Stimulated activated CD4-positive, alpha-beta T cell treated with anti-CD3 and anti-CD28 coated beads, Interleukin-15, amount 100 ng/mL, for 24 hours (primary cell): ENCODE measurements around the gene SLC25A26.
"Not testable (repeated sequence)": the region's sequence is repeated elsewhere in the genome, so short reads cannot be mapped to it uniquely, and the experiment has no call there.

Source experiments
- DNase-seq: peaks from one replicate; pipeline ENCODE4 v3.0.0-alpha.2; 2020

The SLC25A26 gene, protein sequence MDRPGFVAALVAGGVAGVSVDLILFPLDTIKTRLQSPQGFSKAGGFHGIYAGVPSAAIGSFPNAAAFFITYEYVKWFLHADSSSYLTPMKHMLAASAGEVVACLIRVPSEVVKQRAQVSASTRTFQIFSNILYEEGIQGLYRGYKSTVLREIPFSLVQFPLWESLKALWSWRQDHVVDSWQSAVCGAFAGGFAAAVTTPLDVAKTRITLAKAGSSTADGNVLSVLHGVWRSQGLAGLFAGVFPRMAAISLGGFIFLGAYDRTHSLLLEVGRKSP

DNA sequence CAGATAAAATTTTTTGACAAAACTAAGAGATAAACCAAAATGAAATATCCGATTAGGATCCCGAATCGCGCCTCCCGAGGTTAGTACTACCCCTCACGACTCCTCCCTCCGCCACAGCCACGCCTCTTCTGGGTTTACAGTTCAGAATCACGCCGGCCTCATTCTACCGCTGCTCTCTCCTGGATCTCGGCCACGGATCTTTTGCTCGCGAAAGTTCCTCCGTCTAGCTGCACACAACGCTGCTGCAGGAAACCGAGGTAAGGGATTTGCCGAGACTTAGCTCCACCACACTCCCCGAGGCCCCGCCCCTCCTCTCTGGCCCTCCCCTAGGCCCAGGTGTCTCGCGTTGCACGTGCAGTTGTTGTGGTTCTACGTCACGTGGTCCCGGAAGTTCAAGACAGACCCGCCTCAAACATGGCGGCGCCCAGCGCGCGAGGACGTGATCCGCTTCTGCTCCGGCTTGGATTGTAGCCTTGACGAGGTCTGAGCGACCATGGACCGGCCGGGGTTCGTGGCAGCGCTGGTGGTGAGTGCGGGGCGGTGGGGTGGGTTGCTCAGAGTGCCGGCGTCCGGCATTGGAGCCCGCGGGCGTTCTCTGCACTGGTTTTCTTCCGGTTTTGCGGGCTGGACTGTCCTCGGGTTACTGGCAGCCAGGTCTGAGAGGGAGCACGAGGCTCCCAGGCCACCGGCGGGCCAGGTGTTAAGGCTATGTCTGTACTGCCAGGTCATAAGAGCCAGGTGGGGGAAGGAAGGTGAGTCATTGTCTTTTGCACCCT, at the start of gene SLC25A26:
Gene SLC25A26, plus strand, starts transcription at position 400 of the 776 bp plus-strand sequence. Its CDS starts 94 bp downstream, at position 494.
- peak; percentile 98 for DNase-seq

DNA sequence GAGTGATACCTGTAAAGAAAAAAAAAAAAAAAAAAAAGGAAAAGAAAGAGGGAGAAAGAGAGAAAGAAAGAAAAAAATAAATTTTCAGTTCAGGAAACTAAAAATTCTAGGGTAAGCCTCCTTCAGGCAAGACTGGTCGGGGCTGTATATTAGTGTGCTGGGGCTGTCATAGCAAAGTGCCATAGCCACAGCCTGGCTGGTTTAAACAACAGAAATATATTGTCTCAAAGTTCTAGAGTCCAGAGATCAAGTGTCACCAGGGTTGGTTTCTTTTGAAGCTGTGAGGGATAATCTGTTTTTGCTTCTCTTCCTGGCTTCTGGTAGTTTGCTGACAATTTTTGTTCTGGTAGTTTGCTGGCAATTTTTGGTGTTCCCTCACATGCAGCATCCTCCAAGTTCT, 48.4 kb upstream of the SLC25A26 start:
- no peak for DNase-seq

DNA sequence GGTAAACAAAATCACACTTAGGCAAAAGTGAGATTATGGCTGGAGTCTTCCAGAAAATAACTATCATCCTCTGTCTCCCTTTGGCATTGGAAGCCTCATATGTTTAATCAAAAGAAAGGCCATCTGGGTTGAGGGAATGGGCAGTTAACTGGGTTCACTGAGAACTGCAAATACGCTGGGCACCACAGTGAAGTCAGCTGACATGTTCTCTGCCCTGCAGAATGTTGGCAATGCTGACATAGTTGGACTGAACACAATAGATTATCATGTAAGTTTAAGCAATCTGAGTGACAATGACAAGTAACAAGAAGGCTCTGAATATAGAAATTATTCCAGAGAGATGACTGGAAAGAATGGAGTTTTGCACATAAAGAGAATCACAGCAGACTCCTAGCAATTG, 43.8 kb upstream of the SLC25A26 start:
- no peak for DNase-seq

DNA sequence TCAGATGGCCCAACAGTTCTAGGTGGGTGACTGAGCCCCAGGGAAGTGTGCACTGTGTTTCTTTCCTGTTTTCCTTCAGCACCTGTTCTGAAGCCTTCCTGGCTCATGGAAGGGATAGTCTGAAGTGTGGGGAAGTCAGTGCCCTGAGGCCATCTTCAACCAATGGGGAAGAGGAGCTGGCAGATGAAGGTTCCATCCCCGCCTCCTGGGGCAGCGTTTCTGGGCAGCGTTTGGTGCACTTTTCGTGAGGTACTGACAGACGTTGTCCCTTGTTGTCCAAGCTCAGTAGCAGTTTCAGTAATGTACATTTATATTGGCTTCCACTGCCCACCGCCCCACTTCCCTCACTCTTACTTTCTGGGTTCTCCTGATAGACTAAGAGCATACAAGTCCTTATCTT, 42.6 kb upstream of the SLC25A26 start:
- no peak for DNase-seq

DNA sequence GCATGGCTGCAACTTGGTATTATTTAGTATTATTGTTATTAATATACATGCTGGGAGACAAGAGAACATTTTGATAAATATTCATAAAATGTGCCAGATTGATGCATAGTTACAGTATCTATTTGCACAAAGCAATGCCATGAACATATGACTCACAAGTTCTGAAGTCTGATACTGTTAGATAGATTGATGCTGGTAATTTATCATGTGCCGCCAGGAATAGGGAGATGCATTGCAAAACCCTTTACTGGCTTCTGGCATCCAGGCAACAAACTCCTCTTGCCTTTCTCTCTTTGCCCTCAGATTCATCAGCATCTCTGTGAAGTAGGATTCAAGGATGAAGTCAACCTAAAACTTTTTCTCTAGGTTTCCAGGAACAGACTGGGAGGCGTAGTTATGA, 41.0 kb upstream of the SLC25A26 start:
- no peak for DNase-seq

DNA sequence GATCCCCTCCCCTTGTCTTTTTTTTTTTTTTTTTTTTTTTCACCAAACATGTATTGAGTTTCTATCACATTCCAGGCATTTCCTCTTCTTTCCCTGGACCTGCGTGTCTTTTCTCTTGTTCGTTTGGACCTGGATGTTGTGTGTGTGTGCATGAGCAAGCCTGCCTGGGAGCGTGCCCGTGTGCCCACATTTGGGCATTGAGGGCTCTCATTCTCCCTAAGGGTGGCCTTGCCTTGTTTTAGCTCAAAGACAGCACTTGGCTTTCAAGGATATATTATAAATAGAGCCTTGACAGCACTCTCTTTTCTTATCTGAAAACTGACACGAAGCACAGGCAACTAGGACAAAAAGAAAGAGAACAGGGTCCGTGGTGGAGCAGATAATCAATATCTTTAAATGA, 39.0 kb upstream of the SLC25A26 start:
- no peak for DNase-seq

DNA sequence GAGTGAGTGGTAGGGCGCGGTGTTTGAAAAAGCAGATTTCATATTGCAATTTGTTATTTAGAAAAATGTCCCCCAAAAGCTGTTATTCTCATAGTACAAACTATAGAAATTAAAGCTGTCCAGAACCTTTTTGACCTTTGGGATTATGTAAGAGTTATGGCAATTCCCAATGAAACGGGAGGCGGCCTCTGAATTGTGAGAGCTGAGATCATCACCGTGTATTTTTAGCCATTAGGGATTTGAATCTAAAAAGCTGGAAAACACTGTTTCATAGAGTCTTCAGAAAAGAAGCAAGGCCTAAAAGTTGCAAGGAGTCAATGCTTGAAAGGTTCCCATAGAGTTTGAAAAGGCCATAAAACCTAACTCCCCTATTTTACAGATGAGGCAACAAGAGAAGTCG, 38.6 kb upstream of the SLC25A26 start:
- no peak for DNase-seq

DNA sequence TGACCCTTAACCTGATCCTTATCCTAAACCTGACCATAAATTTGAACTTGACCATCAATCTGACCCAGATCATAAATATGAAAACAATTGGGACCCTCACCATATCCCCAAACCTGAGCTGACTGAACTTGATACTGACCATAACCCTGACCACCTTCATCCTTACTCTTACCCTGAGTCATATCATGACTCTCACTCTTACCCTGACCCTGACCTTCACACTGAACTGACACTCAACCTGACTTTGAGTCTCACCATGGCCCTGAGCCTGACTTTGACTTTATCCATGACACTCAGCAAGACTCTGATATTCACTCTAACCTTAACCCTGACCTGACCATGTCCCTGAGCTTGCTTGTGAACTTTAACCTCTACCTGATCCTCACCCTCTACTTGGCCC, 34.3 kb upstream of the SLC25A26 start:
- DNase-seq: no peak

DNA sequence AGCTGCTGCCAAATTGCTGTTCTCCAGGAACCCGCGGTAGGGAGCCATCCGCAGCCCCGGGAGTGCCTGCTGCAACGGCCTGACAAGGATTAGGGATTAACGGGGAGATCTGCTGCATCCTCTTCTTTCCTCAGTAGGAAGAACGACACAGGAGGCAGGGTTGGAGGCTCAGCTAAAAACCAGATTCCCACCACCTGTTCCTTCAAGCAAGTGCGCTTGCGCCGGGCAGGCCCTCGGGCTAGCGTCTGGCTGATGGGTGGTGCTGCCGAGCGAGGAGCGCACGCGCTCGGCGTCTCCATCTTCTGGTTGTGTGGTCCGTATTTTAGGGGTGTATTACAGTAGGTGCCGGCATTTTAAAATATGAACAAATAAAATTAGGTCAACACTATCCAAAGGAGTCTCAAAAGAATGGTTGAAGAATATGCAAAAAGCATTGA, 25.4 kb upstream of the SLC25A26 start:
- DNase-seq: peak; percentile 50

DNA sequence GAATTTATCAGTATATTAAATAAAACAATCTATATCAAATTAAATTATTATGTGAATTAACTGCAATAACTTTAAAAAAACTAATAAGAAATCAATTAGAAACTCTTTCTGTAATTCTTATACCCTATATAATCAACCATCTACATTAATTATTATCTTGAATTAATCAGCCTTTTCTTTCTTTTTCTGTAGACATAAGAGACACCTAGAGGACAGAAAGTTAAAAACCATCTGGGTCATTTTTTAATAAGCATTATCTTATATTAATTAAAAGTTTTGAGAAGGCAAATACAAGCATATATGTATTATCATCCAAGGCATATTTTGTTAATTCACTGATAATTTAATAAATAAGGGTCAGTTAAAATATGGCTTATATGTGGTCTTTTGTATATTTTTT, 24.2 kb upstream of the SLC25A26 start:
- DNase-seq: no peak

DNA sequence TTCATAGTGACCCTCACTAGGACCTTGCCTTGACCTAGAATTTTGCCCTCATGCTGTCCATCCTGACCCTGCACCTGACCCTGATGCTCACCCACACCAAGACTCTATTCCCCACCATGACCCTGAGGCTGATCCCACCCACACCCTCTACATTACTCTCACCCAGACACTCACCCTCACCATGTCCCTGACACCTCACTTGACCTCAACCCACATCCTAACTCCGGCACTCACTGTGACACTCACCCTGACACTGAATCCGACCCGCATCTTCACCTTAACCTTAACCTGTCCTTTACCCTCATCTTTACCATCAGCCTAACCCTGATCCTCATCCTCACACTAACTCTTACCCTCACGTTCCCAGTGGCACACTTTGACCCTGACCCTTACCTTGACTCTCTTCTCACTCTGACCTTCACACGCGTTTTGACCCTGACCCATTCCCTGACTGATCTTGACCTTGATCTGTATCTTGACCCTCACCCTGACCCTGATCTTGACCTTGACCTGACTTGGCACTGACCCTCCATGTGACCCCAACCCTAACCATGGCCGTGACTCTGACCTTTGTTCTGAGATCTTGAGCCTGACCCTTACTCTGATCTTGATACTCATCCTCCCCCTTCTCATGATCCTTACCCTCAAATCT, 22.2 kb upstream of the SLC25A26 start:
- no peak for DNase-seq

DNA sequence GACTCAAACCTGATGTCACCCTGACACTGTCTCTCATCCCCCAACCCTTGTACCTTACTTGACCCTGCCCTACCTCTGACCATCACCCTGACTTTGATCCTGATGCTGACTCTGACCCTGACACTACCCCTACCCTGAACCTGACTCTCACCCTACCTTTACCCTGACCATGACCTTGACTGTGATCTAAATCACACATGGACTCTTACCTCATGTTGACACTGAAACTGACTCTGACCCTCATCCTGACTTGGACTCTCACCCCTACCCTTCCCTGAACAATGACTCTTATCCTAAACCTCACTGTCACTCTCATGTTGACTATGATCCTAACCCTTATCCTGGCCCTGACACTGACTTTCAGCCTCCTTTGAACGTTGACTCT, 21.7 kb upstream of the SLC25A26 start:
- DNase-seq: no peak

DNA sequence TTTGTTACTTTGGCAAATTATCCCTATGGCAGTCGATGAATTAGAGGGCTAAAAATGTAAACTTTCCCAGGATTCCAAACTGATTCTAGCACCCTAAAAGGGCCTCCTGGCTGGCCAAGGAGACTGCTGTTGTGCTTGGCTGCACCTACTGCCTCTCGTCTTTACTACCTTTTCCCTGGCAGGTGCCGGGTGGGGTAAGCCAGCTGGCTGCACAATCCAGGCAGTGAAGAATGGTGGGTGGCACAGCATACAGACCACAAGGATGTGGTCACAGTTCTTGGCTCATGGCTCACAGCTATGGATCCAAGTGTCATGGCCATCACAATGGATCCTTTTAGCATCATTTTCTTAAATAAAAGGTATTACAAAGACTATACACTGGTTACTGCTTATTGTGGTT, 20.7 kb upstream of the SLC25A26 start:
- DNase-seq: no peak

DNA sequence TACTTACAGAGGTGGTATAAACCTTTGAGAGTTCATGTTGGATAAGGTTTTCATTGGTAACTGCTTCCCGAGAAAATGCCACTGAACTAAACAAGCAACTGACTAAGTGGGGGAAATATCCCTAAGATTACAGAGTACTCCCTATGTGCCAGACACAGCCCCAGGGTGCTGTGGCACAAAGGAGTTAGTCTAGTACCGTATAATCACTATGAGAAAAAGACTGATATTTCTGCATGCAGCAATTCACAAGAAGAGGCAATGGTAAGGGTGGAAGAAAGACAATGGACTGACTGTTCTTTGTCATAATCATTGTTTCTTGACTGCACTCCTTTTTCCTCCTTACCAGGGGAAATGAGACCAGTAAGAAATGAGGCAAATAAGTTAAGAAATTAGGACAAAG, 20.0 kb upstream of the SLC25A26 start:
- no peak for DNase-seq

DNA sequence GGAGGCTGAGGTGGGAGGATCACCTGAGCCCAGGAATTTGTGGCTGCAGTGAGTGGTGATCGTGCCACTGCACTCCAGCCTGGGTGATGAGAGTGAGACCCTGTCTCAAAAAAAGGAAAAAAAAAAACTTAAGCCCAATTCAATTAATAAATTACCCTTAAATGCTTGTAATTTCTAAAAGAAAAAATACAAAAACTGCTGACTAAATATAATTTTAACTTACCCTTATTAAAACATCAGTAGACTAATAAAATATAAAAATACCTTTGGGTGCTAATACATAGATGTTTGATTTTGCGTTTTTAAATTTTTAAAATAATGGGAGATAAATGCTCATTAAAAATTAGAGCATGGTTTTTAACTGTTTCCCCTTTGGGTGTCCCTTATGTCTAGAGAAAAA, 17.5 kb upstream of the SLC25A26 start:
- no peak for DNase-seq

DNA sequence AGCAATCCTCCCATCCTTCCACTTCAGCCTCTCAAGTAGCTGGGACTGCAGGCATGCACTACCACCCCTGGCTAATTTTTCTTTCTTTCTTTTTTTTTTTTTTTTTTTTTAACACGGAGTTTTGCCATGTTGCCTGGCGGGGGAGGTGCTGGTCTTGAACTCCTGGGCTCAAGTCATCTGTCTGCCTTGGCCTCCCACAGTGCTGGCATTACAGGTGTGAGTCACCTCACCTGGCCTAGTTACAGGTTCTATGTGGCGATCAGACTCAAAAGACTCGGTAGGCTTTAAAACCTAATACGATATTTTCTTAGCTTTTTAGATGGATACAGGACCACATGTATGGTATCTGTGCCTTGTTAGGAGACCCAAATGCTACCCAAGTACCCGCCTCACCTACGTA, 14.0 kb upstream of the SLC25A26 start:
- DNase-seq: no peak

DNA sequence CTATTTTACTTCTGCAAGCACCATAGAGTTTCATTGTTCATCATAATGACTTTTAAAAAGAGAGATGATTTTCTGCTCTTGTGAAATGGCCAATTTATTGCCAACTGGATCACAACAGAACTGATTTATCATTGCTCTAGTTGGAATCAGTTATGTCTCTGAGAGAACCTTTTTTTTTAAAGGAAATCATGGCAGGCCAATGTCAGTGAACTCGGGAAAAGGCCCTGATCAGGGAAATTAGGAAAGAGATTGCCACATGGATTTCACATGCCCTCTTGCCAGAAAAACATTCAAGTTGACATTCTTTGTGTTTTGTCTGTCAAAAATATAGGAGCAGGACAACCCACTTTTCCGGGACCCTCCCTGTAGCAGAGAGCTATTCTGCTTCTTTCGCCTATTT, 12.6 kb upstream of the SLC25A26 start:
- DNase-seq: no peak

DNA sequence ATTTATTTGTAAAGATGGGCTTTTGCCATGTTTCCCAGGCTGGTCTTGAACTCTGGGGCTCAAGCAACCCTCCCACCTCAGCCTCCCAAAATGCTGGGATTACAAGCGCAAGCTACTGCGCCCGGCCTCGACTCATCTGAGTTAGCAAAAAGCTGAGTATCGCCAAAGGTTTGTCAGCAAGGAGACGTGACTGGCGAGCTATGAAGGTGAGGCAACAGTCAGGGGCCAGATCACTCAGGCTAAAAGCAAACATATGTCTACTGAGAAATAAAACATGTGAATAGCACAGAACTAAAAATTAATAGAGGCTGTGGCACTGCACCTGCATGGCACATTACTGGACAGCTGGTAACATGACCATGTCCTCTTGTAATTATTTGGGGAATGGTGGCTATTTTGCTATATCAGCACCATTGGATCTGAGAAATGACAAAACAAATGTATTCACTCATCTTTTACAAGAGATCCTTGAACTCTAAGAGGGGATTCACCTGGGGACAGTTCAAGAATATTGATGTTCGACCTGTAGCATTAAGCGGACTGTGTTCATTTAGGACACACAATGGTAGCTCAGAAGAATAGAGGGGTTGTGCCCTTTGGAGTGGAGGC, 10.0 kb upstream of the SLC25A26 start:
- no peak for DNase-seq

DNA sequence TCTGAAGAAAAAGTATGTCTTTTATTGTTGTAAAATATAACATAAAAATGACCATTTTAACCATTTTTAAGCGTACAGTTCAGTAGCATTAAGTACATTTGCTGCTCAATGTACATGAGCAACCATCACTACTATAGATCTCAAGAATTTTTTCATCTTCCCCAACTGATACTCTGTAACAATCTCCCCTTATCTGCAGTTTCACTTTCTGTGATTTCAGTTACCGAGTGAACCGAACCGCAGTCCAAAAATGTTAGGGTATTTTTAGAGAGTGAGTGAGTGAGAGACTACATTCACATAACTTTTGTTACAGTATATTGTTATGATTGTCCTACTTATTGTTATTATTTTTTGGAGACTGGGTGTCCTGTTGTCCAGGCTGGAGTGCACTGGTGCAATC, 9.0 kb upstream of the SLC25A26 start:
- DNase-seq: no peak

DNA sequence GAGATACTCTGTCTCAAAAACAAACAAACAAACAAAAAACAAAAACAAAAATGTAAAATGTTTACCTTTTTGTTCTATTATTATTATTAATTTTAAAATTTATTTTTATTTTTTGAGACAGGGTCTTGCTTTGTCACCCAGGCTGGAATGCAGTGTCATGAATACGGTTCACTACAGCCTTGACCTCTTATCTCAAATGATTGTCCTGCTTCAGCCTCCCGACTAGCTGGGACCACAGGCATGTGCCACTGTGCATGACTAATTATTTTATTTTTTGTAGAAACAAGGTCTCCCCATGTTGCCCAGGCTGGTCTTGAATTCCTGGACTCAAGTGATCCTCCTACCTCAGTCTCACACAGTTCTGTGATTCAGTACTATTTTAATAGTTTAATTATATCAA, 5.7 kb upstream of the SLC25A26 start:
- no peak for DNase-seq

DNA sequence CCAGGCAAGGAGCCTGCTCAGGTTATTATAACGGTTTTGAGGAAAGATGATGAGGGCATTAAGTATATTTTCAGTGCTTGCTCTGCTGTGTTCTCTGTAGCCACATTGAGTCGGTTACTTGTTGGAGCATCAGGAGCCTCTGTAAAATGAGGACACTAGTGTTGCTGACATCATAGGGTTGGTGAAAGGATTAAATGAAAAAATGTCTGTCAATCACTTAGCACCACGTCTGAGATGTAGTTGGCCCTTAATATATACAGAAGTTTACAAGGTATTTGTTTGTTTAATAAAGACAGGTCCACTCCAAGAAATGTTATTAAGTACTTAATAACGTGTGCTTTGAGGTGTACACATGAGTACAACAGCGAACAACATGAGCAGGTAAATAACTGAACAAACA, 735 bp upstream of the SLC25A26 start:
- no peak for DNase-seq

DNA sequence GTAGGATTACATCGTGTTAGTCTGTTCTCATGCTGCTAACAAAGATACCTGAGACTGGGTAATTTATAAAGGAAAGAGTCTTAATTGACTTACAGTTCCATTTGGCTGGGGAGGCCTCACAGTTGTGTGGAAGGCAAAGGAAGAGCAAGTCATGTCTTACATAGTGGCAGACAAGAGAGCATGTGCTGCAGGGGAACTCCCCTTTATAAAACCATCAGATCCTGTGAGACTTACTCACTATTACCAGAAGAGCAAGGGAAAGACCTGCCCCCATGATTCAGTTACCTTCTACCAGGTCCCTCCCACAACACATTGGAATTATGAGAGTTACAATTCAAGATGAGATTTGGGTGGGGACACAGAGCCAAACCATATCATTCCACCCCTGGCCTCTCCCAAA, 3.4 kb downstream of the SLC25A26 start:
- DNase-seq: peak; percentile 32

DNA sequence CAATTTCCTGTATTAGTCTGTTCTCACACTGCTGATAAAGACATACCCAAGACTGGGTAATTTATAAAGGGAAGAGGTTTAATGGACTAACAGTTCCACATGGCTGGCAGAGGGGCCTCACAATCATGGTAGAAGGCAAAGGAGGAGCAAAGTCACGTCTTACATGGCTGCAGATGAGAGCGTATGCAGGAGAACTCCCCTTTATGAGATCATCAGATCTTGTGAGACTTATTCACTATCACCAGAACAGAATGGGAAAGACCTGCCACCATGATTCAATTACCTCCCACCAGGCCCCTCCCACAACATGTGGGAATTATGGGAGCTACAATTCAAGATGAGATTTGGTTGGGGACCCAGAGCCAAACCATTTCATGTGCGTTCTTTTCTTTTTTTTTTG, 5.3 kb downstream of the SLC25A26 start:
- not testable (repeated sequence) for DNase-seq

DNA sequence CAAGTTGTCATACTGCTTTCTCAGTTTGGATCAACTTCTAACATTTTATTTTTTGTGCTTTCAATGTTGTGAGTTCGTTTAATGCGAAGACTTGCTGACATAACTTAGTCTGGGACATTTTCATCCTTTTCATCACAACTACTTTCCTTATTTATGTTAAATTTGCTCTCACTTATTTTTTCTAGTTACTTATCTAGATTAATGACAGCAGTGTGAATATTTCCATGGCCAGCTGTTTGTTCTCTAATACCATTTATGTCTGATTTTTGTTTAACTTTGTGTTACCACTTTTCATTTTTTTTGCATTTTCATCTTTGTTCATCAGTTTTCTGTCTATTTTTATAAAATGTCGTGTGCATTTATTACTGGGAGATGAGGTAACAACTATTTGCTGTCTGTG, 6.2 kb downstream of the SLC25A26 start:
- no peak for DNase-seq
